Muscle layer of duodenum (tissue), 2 donors: ENCODE results near the gene RPL13.
"Not testable (repeated sequence)": the region's sequence is repeated elsewhere in the genome, so short reads cannot be mapped to it uniquely, and the experiment has no call there.

Source experiments
- H3K27ac ChIP-seq: one replicate; pipeline ENCODE4 v1.7.0; 2013; ENCODE audit warnings: mild to moderate bottlenecking, low read length
- H3K27me3 ChIP-seq: one replicate; pipeline ENCODE4 v1.7.0; 2013; ENCODE audit warnings: low read depth, mild to moderate bottlenecking, control low read depth, low read length
- H3K36me3 ChIP-seq, 2 donors: one replicate each; pipeline ENCODE4 v1.7.0; 2013; ENCODE audit warnings: low read length in 2 of 2, control low read depth in 1 of 2, mild to moderate bottlenecking in 1 of 2; ENCODE audit not compliant: insufficient read depth in 2 of 2, control insufficient read depth in 1 of 2
- H3K4me1 ChIP-seq, 2 donors: one replicate each; pipeline ENCODE4 v1.7.0; 2013; ENCODE audit warnings: low read length in 2 of 2, mild to moderate bottlenecking in 2 of 2, control low read depth in 1 of 2, moderate library complexity in 1 of 2; ENCODE audit not compliant: insufficient read depth in 2 of 2, control insufficient read depth in 1 of 2
- H3K4me3 ChIP-seq, 2 donors: one replicate each; pipeline ENCODE4 v1.7.0; 2013; ENCODE audit warnings: low read length in 2 of 2, low read depth in 1 of 2, mild to moderate bottlenecking in 1 of 2
- H3K9me3 ChIP-seq, 2 donors: one replicate each; pipeline ENCODE4 v1.7.0; 2013; ENCODE audit warnings: low read length in 2 of 2, control low read depth in 1 of 2, mild to moderate bottlenecking in 1 of 2; ENCODE audit not compliant: control insufficient read depth in 1 of 2
- donor health status: healthy.

The RPL13 gene

GRCh38 chr16:89565506-89566372 is 5.3 kb downstream of the RPL13 start:
- peaks cover 7% of the 10 kb centered on the region for H3K27me3 ChIP-seq
- no peak overlapping the region for H3K27ac ChIP-seq
- H3K4me1 ChIP-seq, result peaks cover 14 to 37% of the 10 kb centered on the region in 2 donors
- peaks cover 33 to 36% of the 10 kb centered on the region in 2 donors for H3K36me3 ChIP-seq
- no peaks in the 10 kb centered on the region for H3K9me3 ChIP-seq
- peak overlapping the region in 1 of 2 donors; percentile 46 for H3K4me3 ChIP-seq

GRCh38 chr16:89567656-89568594 is 7.4 kb downstream of the RPL13 start:
- peaks cover 8% of the 10 kb centered on the region for H3K27me3 ChIP-seq
- peaks cover 8 to 26% of the 10 kb centered on the region in 2 donors for H3K4me1 ChIP-seq
- H3K27ac ChIP-seq, result no peak overlapping the region

GRCh38 chr16:89569506-89570341 is 9.2 kb downstream of the RPL13 start:
- Histone ChIP-seq H3K27me3 (peaks cover 17% of the 10 kb centered on the region), H3K36me3 (peaks cover under 1 to 2% of the 10 kb centered on the region in 2 donors), H3K4me1 (peaks cover 0 to 22% of the 10 kb centered on the region in 2 donors), H3K27ac (no peak overlapping the region), H3K4me3 (no peak overlapping the region), H3K9me3 (no peaks in the 10 kb centered on the region)

More at GRCh38 chr16:89567656-89568594, 7.4 kb downstream of the RPL13 start:
- peaks cover 18 to 20% of the 10 kb centered on the region in 2 donors for H3K36me3 ChIP-seq
- H3K4me3 ChIP-seq, result no peak overlapping the region
- no peaks in the 10 kb centered on the region for H3K9me3 ChIP-seq

GRCh38 chr16:89570342-89570923 is 10.0 kb downstream of the RPL13 start:
- H3K27me3 ChIP-seq, result peaks cover 22% of the 10 kb centered on the region
- no peak overlapping the region for H3K4me3 ChIP-seq
- H3K9me3 ChIP-seq, result no peaks in the 10 kb centered on the region
- H3K27ac ChIP-seq, result no peak overlapping the region
- H3K36me3 ChIP-seq, result no peaks in the 10 kb centered on the region
- peaks cover 0 to 22% of the 10 kb centered on the region in 2 donors for H3K4me1 ChIP-seq

GRCh38 chr16:89570983-89571598 is 10.6 kb downstream of the RPL13 start:
- H3K27ac ChIP-seq, H3K36me3 ChIP-seq, H3K9me3 ChIP-seq, H3K4me3 ChIP-seq: not testable (repeated sequence)
- peaks cover 22% of the 10 kb centered on the region for H3K27me3 ChIP-seq
- peaks cover 0 to 20% of the 10 kb centered on the region in 2 donors for H3K4me1 ChIP-seq

GRCh38 chr16:89571636-89572035 is 11.2 kb downstream of the RPL13 start:
- Histone ChIP-seq H3K4me1 (peaks cover 0 to 22% of the 10 kb centered on the region in 2 donors), H3K4me3 (no peak overlapping the region), H3K27ac (no peak overlapping the region), H3K27me3 (peaks cover 22% of the 10 kb centered on the region), H3K36me3 (no peaks in the 10 kb centered on the region), H3K9me3 (no peaks in the 10 kb centered on the region)

GRCh38 chr16:89572073-89572484 is 11.6 kb downstream of the RPL13 start:
- H3K4me3 ChIP-seq, result no peak overlapping the region
- no peak overlapping the region for H3K27ac ChIP-seq
- peaks cover 22% of the 10 kb centered on the region for H3K27me3 ChIP-seq
- H3K36me3 ChIP-seq, result no peaks in the 10 kb centered on the region
- peaks cover 0 to 22% of the 10 kb centered on the region in 2 donors for H3K4me1 ChIP-seq
- H3K9me3 ChIP-seq, result no peaks in the 10 kb centered on the region

- no peaks in the 10 kb centered on the region for H3K9me3 ChIP-seq
- H3K27ac ChIP-seq, result no peak overlapping the region
- H3K4me3 ChIP-seq, result no peak overlapping the region
- peaks cover 0 to 22% of the 10 kb centered on the region in 2 donors for H3K4me1 ChIP-seq
- H3K27me3 ChIP-seq, result peaks cover 22% of the 10 kb centered on the region
- no peaks in the 10 kb centered on the region for H3K36me3 ChIP-seq
Measured at GRCh38 chr16:89572485-89573205, 12.2 kb downstream of the RPL13 start.

- Histone ChIP-seq H3K4me1 (peaks cover 0 to 22% of the 10 kb centered on the region in 2 donors), H3K9me3 (no peaks in the 10 kb centered on the region), H3K27ac (no peak overlapping the region), H3K4me3 (peak overlapping the region in 1 of 2 donors; percentile 40), H3K36me3 (no peaks in the 10 kb centered on the region), H3K27me3 (peaks cover 22% of the 10 kb centered on the region)
Measured at GRCh38 chr16:89573826-89574680, 13.6 kb downstream of the RPL13 start.
